Stomach (tissue), 9 donors: ENCODE data around the gene TUB. TPM values are rescaled to one million over a fixed set of nuclear protein-coding genes. Genes with fewer than 3 reads are reported as not detected.

Source experiments
- DNase-seq, 2 donors: peaks; one replicate each; pipeline versions ENCODE4 v3.0.0 to v3.0.0-alpha.2; 2013 to 2019
- H3K27ac ChIP-seq, 5 donors: fragments of 200-600 bp in 4 of 5; sonication (generic) in 4 of 5; one replicate each; pipeline ENCODE4 v1.5.1; 2013 to 2019; ENCODE audit warnings: mild to moderate bottlenecking in 1 of 5, moderate library complexity in 1 of 5
- H3K27me3 ChIP-seq, 3 donors: fragments of 200-600 bp; sonication (generic); one replicate each; pipeline ENCODE4 v1.5.1; 2017 to 2019; ENCODE audit warnings: mixed run types in 1 of 3
- H3K36me3 ChIP-seq, 4 donors: fragments of 200-600 bp; sonication (generic); 1 replicate in 3 of 4; 2 replicates in 1 of 4; pipeline ENCODE4 v1.5.1; 2016 to 2019
- H3K4me1 ChIP-seq, 4 donors: fragments of 200-600 bp; sonication (generic); one replicate each; pipeline ENCODE4 v1.5.1; 2016 to 2019
- H3K4me3 ChIP-seq, 4 donors: fragments of 200-600 bp; sonication (generic) in 3 of 4; one replicate each; pipeline ENCODE4 v1.5.1; 2016 to 2019; ENCODE audit warnings: mild to moderate bottlenecking in 1 of 4
- H3K9me3 ChIP-seq, 4 donors: fragments of 200-600 bp; sonication (generic); one replicate each; pipeline ENCODE4 v1.5.1; 2016 to 2019
- EP300 ChIP-seq: sonication (generic); formaldehyde crosslinking; IDR thresholded peaks from one replicate; pipeline ENCODE4 v1.6.1; 2017; ENCODE audit warnings: antibody characterized with exemption
- POLR2A ChIP-seq, 4 donors: fragments of 450-650 bp; IDR thresholded peaks; one replicate each; pipeline ENCODE4 v1.6.1; 2016; ENCODE audit warnings: antibody characterized with exemption in 4 of 4, control low read depth in 2 of 4, mild to moderate bottlenecking in 1 of 4, moderate library complexity in 1 of 4
- POLR2AphosphoS5 ChIP-seq, 3 donors: sonication (generic); formaldehyde crosslinking; IDR thresholded peaks; one replicate each; pipeline ENCODE4 v1.6.1; 2016; ENCODE audit warnings: antibody characterized with exemption in 3 of 3
- WGBS, 5 donors: extraction: QIAGEN DNeasy Blood & Tissue Kit in 3 of 5; methylation state at CpG; one replicate each; pipeline versions ENCODE4 v1.1.5 to v1.1.7; 2013 to 2018; 5-methylcytosine and 5-hydroxymethylcytosine counted together
- intact Hi-C: fragments of 100-400 bp; cut with DNase I; formaldehyde crosslinking; loops from one replicate; pipeline ENCODE4 v1.15.1; 2023; ENCODE audit warnings: low total_unique reads
- polyA plus RNA-seq, 3 donors: library from polyadenylated mRNA; stranded (reverse); fragments of 200-250 nt; gene quantifications; one replicate each; pipeline ENCODE4 v1.2.3, GENCODE V29; 2013
- total RNA-seq, 5 donors: library from RNA; depleted of rRNA; stranded (reverse); fragments of >200 nt; gene quantifications; one replicate each; pipeline versions ENCODE4 v1.1.0 to v1.2.3, GENCODE V29; 2014 to 2016
- TF ChIP-seq, protein P1 (sequence below), 7 experiments: fragments of 450-650 bp in 4 of 7; fragments of 200-600 bp in 3 of 7; sonication (generic) in 3 of 7; IDR thresholded peaks; one replicate each; pipeline ENCODE4 v1.5.1; 2016 to 2019; ENCODE audit warnings: antibody characterized with exemption in 7 of 7, control low read depth in 2 of 7, mild to moderate bottlenecking in 1 of 7
- donor health status: healthy with polysubstance abuse.
- donor health status: Bipolar disorder and iron deficiency.
- donor health status: healthy.

Gene TUB
- total and polyA plus RNA-seq, 8 donors: under 0.01 to 12.1 (median 1.4) TPM; not detected in 1

- intact Hi-C loops: no loop called here
- Histone ChIP-seq H3K27ac (no peak overlapping the region), H3K36me3 (peaks cover 0 to 14% (median 0%) of the 10 kb centered on the region in 4 donors), H3K4me1 (peaks cover 0 to 3% (median 0%) of the 10 kb centered on the region in 4 donors), H3K4me3 (no peak overlapping the region), H3K27me3 (no peaks in the 10 kb centered on the region), H3K9me3 (no peaks in the 10 kb centered on the region)
- no peak for DNase-seq
- 60 to 71% (median 65%) methylated on average over 2 of the region's 2 CpGs for WGBS, 5 donors
- no peak for TF ChIP-seq POLR2A (IDR thresholded peaks at IDR 0.05)
- TF ChIP-seq EP300: no peak
- TF ChIP-seq, protein P1, sequence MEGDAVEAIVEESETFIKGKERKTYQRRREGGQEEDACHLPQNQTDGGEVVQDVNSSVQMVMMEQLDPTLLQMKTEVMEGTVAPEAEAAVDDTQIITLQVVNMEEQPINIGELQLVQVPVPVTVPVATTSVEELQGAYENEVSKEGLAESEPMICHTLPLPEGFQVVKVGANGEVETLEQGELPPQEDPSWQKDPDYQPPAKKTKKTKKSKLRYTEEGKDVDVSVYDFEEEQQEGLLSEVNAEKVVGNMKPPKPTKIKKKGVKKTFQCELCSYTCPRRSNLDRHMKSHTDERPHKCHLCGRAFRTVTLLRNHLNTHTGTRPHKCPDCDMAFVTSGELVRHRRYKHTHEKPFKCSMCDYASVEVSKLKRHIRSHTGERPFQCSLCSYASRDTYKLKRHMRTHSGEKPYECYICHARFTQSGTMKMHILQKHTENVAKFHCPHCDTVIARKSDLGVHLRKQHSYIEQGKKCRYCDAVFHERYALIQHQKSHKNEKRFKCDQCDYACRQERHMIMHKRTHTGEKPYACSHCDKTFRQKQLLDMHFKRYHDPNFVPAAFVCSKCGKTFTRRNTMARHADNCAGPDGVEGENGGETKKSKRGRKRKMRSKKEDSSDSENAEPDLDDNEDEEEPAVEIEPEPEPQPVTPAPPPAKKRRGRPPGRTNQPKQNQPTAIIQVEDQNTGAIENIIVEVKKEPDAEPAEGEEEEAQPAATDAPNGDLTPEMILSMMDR (IDR thresholded peaks at IDR 0.05): no peak
- TF ChIP-seq POLR2AphosphoS5 (IDR thresholded peaks at IDR 0.05): no peak
Observed at GRCh38 chr11:8127447-8127846, 46.4 kb downstream of the TUB start.

DNA sequence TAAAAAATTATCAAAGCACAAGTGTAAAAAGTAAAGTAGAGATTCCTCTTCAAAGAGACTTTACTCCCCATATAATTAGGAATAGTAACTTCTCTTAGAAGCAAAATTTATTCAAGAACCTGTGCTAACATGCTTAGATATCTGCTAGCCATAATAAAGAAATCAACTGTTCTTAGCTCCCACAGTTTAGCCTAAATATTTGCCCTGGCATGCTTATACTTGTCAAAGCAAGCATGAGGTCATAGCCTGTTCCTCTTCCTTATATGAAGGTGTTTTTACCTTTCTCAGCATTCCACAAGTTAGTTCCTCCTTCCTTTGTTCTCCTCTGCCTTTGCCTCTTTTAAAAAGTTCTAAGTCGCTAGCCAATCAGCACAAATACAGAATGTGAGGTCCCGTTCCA lies 57.5 kb downstream of the TUB start:
- H3K27ac ChIP-seq: no peak overlapping the region
- no peaks in the 10 kb centered on the region for H3K4me1 ChIP-seq
- intact Hi-C loops: no loop called here
- DNase-seq: no peak
- WGBS, 5 donors: 81 to 85% (median 83%) methylated on average over 2 of the region's 2 CpGs
- H3K27me3 ChIP-seq: no peaks in the 10 kb centered on the region
- TF ChIP-seq, protein P1 (IDR thresholded peaks at IDR 0.05): no peak
- TF ChIP-seq EP300 (no peak), POLR2A (IDR thresholded peaks at IDR 0.05) (no peak), POLR2AphosphoS5 (IDR thresholded peaks at IDR 0.05) (no peak)
- peaks cover 0 to 29% (median 7%) of the 10 kb centered on the region in 4 donors for H3K36me3 ChIP-seq
- no peak overlapping the region for H3K4me3 ChIP-seq
- no peaks in the 10 kb centered on the region for H3K9me3 ChIP-seq

- Histone ChIP-seq H3K9me3 (no peaks in the 10 kb centered on the region), H3K27me3 (no peaks in the 10 kb centered on the region), H3K4me3 (no peak overlapping the region), H3K36me3 (no peaks in the 10 kb centered on the region), H3K4me1 (no peaks in the 10 kb centered on the region), H3K27ac (no peak overlapping the region)
- WGBS, 5 donors: 83 to 91% (median 87%) methylated on average over 6 of the region's 6 CpGs
- intact Hi-C loops: no loop called here
- DNase-seq: no peak
- TF ChIP-seq, protein P1 (IDR thresholded peaks at IDR 0.05): no peak
- TF ChIP-seq POLR2AphosphoS5 (IDR thresholded peaks at IDR 0.05) (no peak), EP300 (no peak), POLR2A (IDR thresholded peaks at IDR 0.05) (no peak)
Observed at GRCh38 chr11:8149726-8150125, 68.7 kb downstream of the TUB start.

Other genes starting within 250 kb of the TUB start
- 1 to 10 TPM in 1 of 5 donors, under 1 TPM in 1, not detected in 3; under 0.01 to 9.6 TPM for gene OR10A6, start 149.9 kb upstream of the TUB start, total RNA-seq
- not detected for gene OR10A6, start 149.9 kb upstream of the TUB start, polyA plus RNA-seq
- not detected for gene OR10A3, start 139.5 kb upstream of the TUB start, total RNA-seq
- not detected for gene OR10A3, start 139.5 kb upstream of the TUB start, polyA plus RNA-seq
- not detected for gene NLRP10, start 115.8 kb upstream of the TUB start, total RNA-seq
- gene NLRP10, start 115.8 kb upstream of the TUB start, polyA plus RNA-seq: not detected
- 100 to 1,000 TPM; 102 to 204 (median 136) TPM for gene EIF3F, start 93.9 kb upstream of the TUB start, total RNA-seq
- gene EIF3F, start 93.9 kb upstream of the TUB start, polyA plus RNA-seq: 100 to 1,000 TPM; 243 to 580 (median 328) TPM
- gene RIC3, start 87.8 kb downstream of the TUB start, total RNA-seq: 10 to 100 TPM in 4 of 5 donors, not detected in 1; 13.4 to 29.5 (median 16.7) TPM
- 10 to 100 TPM in 1 of 3 donors, 1 to 10 TPM in 2; 1.1 to 13.1 (median 2.3) TPM for gene RIC3, start 87.8 kb downstream of the TUB start, polyA plus RNA-seq
- not detected for gene LMO1, start 182.7 kb downstream of the TUB start, total RNA-seq
- gene LMO1, start 182.7 kb downstream of the TUB start, polyA plus RNA-seq: under 1 TPM in 1 of 3 donors, not detected in 2; 0.65 TPM